GM12801 (cell line): ENCODE results near the gene CTNNBL1.

Source experiments
- CTCF ChIP-seq: IDR thresholded peaks from one replicate; pipeline ENCODE4 v1.5.1; 2011; ENCODE audit warnings: control low read depth; ENCODE audit not compliant: insufficient read length; ENCODE audit errors: extremely low read depth

CTNNBL1 gene

GRCh38 chr20:37742131-37742530 lies 48.3 kb downstream of the CTNNBL1 start:
- no peak for TF ChIP-seq CTCF

GRCh38 chr20:37744347-37744746 lies 50.5 kb downstream of the CTNNBL1 start:
- no peak for TF ChIP-seq CTCF

GRCh38 chr20:37745553-37745952 lies 51.7 kb downstream of the CTNNBL1 start:
- no peak for TF ChIP-seq CTCF

- TF ChIP-seq CTCF, result no peak
Measured at GRCh38 chr20:37748015-37748414, 54.2 kb downstream of the CTNNBL1 start.

- no peak for TF ChIP-seq CTCF
Measured at GRCh38 chr20:37749218-37749617, 55.4 kb downstream of the CTNNBL1 start.

GRCh38 chr20:37749620-37750403 lies 56.0 kb downstream of the CTNNBL1 start:
- no peak for TF ChIP-seq CTCF

GRCh38 chr20:37755665-37756064 lies 61.8 kb downstream of the CTNNBL1 start:
- TF ChIP-seq CTCF, result no peak
